ENCODE results near the gene SCP2.

Gene SCP2

DNA sequence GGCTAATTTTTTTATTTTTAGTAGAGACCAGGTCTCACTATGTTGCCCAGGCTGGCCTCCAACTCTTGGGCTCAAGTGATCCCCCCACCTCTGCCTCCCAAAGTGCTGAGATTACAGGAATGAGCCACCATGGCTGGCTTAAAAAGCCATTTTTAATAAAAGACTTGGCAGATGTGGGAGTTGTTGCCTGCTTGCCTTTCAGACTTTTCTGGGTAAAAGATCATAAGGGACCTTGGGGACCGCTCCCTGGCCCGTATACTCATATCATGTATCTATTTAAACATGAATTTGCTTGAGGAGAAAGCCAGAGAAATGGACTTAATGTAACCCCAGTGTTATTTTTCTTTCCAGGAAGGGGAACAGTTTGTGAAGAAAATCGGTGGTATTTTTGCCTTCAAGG, 111.5 kb downstream of the SCP2 start:
- Histone ChIP-seq H4K20me1 (ENCODE audit: insufficient read depth, low read length, poor library complexity, severe bottlenecking) (no peaks in the 10 kb centered on the region), H3K4me2 (ENCODE audit: low read depth, low read length, poor library complexity, severe bottlenecking) (no peak overlapping the region), H3K9me2 (replicated peaks; ENCODE audit: low read depth, low read length) (no peaks in the 10 kb centered on the region), H3F3A (ENCODE audit: low read depth) (no peaks in the 10 kb centered on the region), H3K79me2 (ENCODE audit: insufficient read depth, low read length) (no peaks in the 10 kb centered on the region), H3K9me3 (ENCODE audit: insufficient read depth, low read depth, low read length) (no peaks in the 10 kb centered on the region), H3K27me3 (ENCODE audit: insufficient read depth, low read length, poor library complexity, severe bottlenecking) (no peaks in the 10 kb centered on the region), H3K9ac (ENCODE audit: low read depth, low read length, poor library complexity, severe bottlenecking) (no peak overlapping the region), H3K4me1 (ENCODE audit: insufficient read depth, low read length, poor library complexity, severe bottlenecking) (no peaks in the 10 kb centered on the region), H2AFZ (ENCODE audit: low read length) (no peak overlapping the region), H3K4me3 (ENCODE audit: low read length, poor library complexity, severe bottlenecking) (no peak overlapping the region), H3K36me3 (ENCODE audit: insufficient read depth, low read length) (peaks cover 31% of the 10 kb centered on the region)
- no peak for TF ChIP-seq CTCF (conservative IDR thresholded peaks at IDR 0.05; ENCODE audit: low read length)
- no peak for TF ChIP-seq EZH2phosphoT487 (IDR thresholded peaks at IDR 0.05; ENCODE audit: borderline replicate concordance)

DNA sequence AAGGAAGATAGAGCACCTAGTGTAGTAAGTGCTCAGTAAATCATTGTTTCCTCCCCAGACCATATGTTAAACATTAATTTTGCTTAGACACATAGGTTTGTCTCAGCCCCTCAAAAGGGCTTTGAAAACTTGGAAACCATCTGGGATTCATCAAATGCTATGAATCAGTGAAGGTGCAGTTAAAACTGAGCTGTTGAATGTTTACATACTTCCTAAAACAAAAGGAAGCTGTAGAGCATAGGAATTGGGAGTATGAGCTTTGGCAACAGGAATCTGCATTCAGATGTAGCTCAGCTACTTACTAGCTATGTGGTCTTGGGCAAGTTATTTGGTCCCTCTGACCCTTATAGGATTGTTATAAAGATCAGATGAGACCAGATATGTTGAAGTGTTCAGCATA, 116.2 kb downstream of the SCP2 start:
- Histone ChIP-seq H3K9ac (ENCODE audit: low read depth, low read length, poor library complexity, severe bottlenecking) (no peak overlapping the region), H2AFZ (ENCODE audit: low read length) (no peak overlapping the region), H3K9me2 (replicated peaks; ENCODE audit: low read depth, low read length) (no peaks in the 10 kb centered on the region), H3K27me3 (ENCODE audit: insufficient read depth, low read length, poor library complexity, severe bottlenecking) (no peaks in the 10 kb centered on the region), H4K20me1 (ENCODE audit: insufficient read depth, low read length, poor library complexity, severe bottlenecking) (no peaks in the 10 kb centered on the region), H3K36me3 (ENCODE audit: insufficient read depth, low read length) (peaks cover 39% of the 10 kb centered on the region), H3K4me1 (ENCODE audit: insufficient read depth, low read length, poor library complexity, severe bottlenecking) (peaks cover 11% of the 10 kb centered on the region), H3K9me3 (ENCODE audit: insufficient read depth, low read depth, low read length) (no peaks in the 10 kb centered on the region), H3K79me2 (ENCODE audit: insufficient read depth, low read length) (no peaks in the 10 kb centered on the region), H3K4me2 (ENCODE audit: low read depth, low read length, poor library complexity, severe bottlenecking) (no peak overlapping the region), H3K4me3 (ENCODE audit: low read length, poor library complexity, severe bottlenecking) (no peak overlapping the region), H3F3A (ENCODE audit: low read depth) (no peaks in the 10 kb centered on the region)
- TF ChIP-seq CTCF (conservative IDR thresholded peaks at IDR 0.05; ENCODE audit: low read length) (no peak), EZH2phosphoT487 (IDR thresholded peaks at IDR 0.05; ENCODE audit: borderline replicate concordance) (no peak)

- no peaks in the 10 kb centered on the region for H4K20me1 ChIP-seq (ENCODE audit: insufficient read depth, low read length, poor library complexity, severe bottlenecking)
- no peaks in the 10 kb centered on the region for H3K79me2 ChIP-seq (ENCODE audit: insufficient read depth, low read length)
- H3K4me3 ChIP-seq (ENCODE audit: low read length, poor library complexity, severe bottlenecking): no peak overlapping the region
- peaks cover 39% of the 10 kb centered on the region; the same call in 1 of the 2 replicates for H3K36me3 ChIP-seq (ENCODE audit: insufficient read depth, low read length)
- no peaks in the 10 kb centered on the region for H3F3A ChIP-seq (ENCODE audit: low read depth)
- TF ChIP-seq CTCF (conservative IDR thresholded peaks at IDR 0.05; ENCODE audit: low read length): no peak
- H3K9ac ChIP-seq (ENCODE audit: low read depth, low read length, poor library complexity, severe bottlenecking): no peak overlapping the region
- H3K9me2 ChIP-seq (replicated peaks; ENCODE audit: low read depth, low read length): no peaks in the 10 kb centered on the region
- H3K27me3 ChIP-seq (ENCODE audit: insufficient read depth, low read length, poor library complexity, severe bottlenecking): no peaks in the 10 kb centered on the region
- no peak overlapping the region for H2AFZ ChIP-seq (ENCODE audit: low read length)
- H3K4me1 ChIP-seq (ENCODE audit: insufficient read depth, low read length, poor library complexity, severe bottlenecking): peaks cover 11% of the 10 kb centered on the region
- no peaks in the 10 kb centered on the region for H3K9me3 ChIP-seq (ENCODE audit: insufficient read depth, low read depth, low read length)
- H3K4me2 ChIP-seq (ENCODE audit: low read depth, low read length, poor library complexity, severe bottlenecking): no peak overlapping the region
Measured at GRCh38 chr1:53044926-53045325, 117.8 kb downstream of the SCP2 start.

Measured in Loucy (cell line).